IPS DF 6.9 (cell line): ENCODE results near the gene ASB6.
"Not testable (repeated sequence)": the region's sequence is repeated elsewhere in the genome, so short reads cannot be mapped to it uniquely, and the experiment has no call there.

Experiments used
- DNase-seq: peaks from one replicate; pipeline ENCODE4 v3.0.0-alpha.2; 2013; ENCODE audit warnings: low read depth, low spot score
- H3K27ac ChIP-seq: one replicate; pipeline ENCODE4 v1.5.1; 2013; ENCODE audit warnings: low read length, control low read depth
- H3K27me3 ChIP-seq: 2 replicates; pipeline ENCODE4 v1.6.1; 2013; ENCODE audit warnings: mild to moderate bottlenecking, low read length; ENCODE audit not compliant: control insufficient read depth, insufficient read depth
- H3K36me3 ChIP-seq: 2 replicates; pipeline ENCODE4 v1.6.1; 2013; ENCODE audit warnings: low read length; ENCODE audit not compliant: control insufficient read depth, insufficient read depth
- H3K4me1 ChIP-seq: 2 replicates; pipeline ENCODE4 v1.6.1; 2013; ENCODE audit warnings: low read length; ENCODE audit not compliant: control insufficient read depth, insufficient read depth
- H3K4me3 ChIP-seq: 2 replicates; pipeline ENCODE4 v1.5.1; 2013; ENCODE audit warnings: mild to moderate bottlenecking, low read length
- H3K9me3 ChIP-seq: 2 replicates; pipeline ENCODE4 v1.6.1; 2013; ENCODE audit warnings: low read length, inconsistent platforms; ENCODE audit not compliant: control insufficient read depth, insufficient read depth
- WGBS: extraction: QIAGEN DNeasy Blood & Tissue Kit; methylation state at CpG from one replicate; pipeline ENCODE4 v1.1.7; 2013; ENCODE audit warnings: mixed read lengths, missing lambda C conversion rate; ENCODE audit not compliant: insufficient read length, insufficient coverage; 5-methylcytosine and 5-hydroxymethylcytosine counted together

Gene ASB6

GRCh38 chr9:129596541-129597331, 45.2 kb downstream of the ASB6 start:
- no peaks in the 10 kb centered on the region for H3K9me3 ChIP-seq
- no peak overlapping the region for H3K27ac ChIP-seq
- peaks cover 1% of the 10 kb centered on the region; the same call in 1 of the 2 replicates for H3K27me3 ChIP-seq
- no peak for DNase-seq
- peak overlapping the region; percentile 86; the same call in 1 of the 2 replicates for H3K4me3 ChIP-seq
- no peaks in the 10 kb centered on the region; the same call in 1 of the 2 replicates for H3K36me3 ChIP-seq
- no CpG with 5 or more reads among the region's 33 CpGs for WGBS
- H3K4me1 ChIP-seq: peaks cover 8% of the 10 kb centered on the region; the same call in 1 of the 2 replicates

DNA sequence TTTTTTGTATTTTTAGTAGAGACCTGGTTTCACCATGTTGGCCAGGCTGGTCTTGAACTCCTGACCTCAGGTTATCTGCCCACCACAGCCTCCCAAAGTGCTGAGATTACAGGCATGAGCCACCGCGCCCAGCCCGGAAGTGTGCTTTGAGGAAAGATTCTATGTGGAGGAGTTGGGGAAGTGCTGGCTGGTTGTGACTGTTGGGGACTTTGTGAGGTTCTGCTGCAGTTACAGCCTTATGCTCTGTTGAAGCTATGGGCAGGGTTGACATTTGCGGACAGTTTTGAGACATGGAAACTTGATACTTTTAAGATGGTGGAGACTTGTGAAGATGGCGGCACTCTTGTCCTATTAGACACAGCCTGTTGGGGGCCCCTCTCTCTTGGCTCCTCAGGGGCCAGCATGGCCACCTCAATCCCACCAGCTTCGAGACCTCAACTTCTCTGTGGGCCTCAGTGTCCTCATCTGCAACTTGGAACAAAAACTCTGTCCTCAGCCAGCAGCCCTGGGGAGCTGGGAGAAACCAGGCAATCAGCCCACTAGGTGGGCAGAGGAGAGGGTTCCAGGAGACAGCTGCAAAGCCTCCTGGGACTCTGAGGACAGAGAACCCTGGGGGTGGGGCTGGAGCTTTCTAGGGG, 45.9 kb downstream of the ASB6 start:
- no peak overlapping the region for H3K27ac ChIP-seq
- H3K36me3 ChIP-seq: no peaks in the 10 kb centered on the region; the same call in 1 of the 2 replicates
- no CpG with 5 or more reads among the region's 6 CpGs for WGBS
- H3K9me3 ChIP-seq: no peaks in the 10 kb centered on the region
- peaks cover 8% of the 10 kb centered on the region; the same call in 1 of the 2 replicates for H3K4me1 ChIP-seq
- peak overlapping the region; percentile 86; the same call in 1 of the 2 replicates for H3K4me3 ChIP-seq
- no peak for DNase-seq
- peaks cover 1% of the 10 kb centered on the region; the same call in 1 of the 2 replicates for H3K27me3 ChIP-seq

DNA sequence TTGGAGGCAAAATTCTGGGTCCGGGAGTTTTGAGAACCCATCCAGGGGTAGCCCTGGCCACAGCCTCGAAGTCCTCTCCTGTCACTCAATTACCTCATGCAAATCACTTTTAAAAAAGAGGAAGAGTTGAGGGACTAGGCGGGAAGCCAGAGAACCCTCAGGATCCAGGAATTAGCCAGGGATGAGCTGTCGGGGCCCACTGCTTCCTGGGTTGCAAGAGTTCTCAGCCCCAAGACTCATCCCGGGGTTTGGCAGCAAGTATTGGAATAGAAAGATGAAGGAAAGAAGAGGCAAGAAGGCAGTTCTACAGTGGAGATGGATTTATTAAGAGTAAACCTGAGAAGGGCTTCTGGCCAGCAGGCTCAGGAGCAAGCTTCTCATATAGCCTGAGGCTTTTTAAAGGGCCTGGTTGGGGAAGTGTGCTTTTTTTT, 46.6 kb downstream of the ASB6 start:
- peaks cover 5% of the 10 kb centered on the region for H3K27me3 ChIP-seq
- H3K27ac ChIP-seq: no peak overlapping the region

DNA sequence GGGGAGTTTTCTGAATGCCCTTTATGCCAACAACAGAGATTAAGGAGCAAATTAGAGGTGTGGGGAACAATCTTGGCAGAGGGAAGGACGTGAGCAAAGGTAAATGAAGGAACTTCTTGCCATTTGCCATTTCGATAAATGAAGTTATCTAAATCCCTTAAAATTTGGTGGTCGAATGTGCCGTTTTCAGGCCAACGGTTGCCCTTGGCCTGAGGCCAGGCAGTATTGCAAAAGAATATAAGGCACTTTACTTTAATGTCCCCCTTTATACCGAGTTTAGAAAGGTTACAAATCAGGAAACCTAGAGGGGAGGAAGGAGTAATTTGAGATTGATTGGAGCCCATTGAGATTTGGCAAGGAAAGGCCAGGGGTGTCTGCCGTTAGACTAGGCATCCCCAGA, 47.3 kb downstream of the ASB6 start:
- DNase-seq: no peak
- no CpG with 5 or more reads among the region's 7 CpGs for WGBS
- no peaks in the 10 kb centered on the region for H3K9me3 ChIP-seq
- H3K36me3 ChIP-seq: no peaks in the 10 kb centered on the region; the same call in 1 of the 2 replicates
- no peak overlapping the region for H3K4me3 ChIP-seq
- H3K27me3 ChIP-seq: peaks cover 5% of the 10 kb centered on the region
- H3K4me1 ChIP-seq: peaks cover 8% of the 10 kb centered on the region; the same call in 1 of the 2 replicates
- no peak overlapping the region for H3K27ac ChIP-seq

More for the DNA sequence above, 46.6 kb downstream of the ASB6 start:
- Histone ChIP-seq H3K9me3 (no peaks in the 10 kb centered on the region), H3K36me3 (no peaks in the 10 kb centered on the region; the same call in 1 of the 2 replicates), H3K4me3 (no peak overlapping the region), H3K4me1 (peaks cover 8% of the 10 kb centered on the region; the same call in 1 of the 2 replicates)
- no peak for DNase-seq
- no CpG with 5 or more reads among the region's 5 CpGs for WGBS

- no CpG with 5 or more reads among the region's 10 CpGs for WGBS
- H3K36me3 ChIP-seq: not testable (repeated sequence)
Measured at GRCh38 chr9:129592790-129593189, 49.2 kb downstream of the ASB6 start.

GRCh38 chr9:129591916-129592315, 50.0 kb downstream of the ASB6 start:
- Histone ChIP-seq H3K4me1 (peaks cover 4% of the 10 kb centered on the region; the same call in 1 of the 2 replicates), H3K36me3 (no peaks in the 10 kb centered on the region), H3K27me3 (peaks cover 3% of the 10 kb centered on the region), H3K9me3 (no peaks in the 10 kb centered on the region), H3K27ac (no peak overlapping the region), H3K4me3 (no peak overlapping the region)
- no CpG with 5 or more reads among the region's 5 CpGs for WGBS
- DNase-seq: no peak

More at GRCh38 chr9:129592790-129593189, 49.2 kb downstream of the ASB6 start:
- H3K9me3 ChIP-seq, H3K4me1 ChIP-seq, H3K4me3 ChIP-seq, H3K27me3 ChIP-seq, DNase-seq, H3K27ac ChIP-seq: not testable (repeated sequence)

GRCh38 chr9:129590466-129590865, 51.5 kb downstream of the ASB6 start:
- no peak for DNase-seq
- WGBS: no CpG with 5 or more reads among the region's 6 CpGs
- H3K4me3 ChIP-seq: no peak overlapping the region
- peaks cover 1% of the 10 kb centered on the region; the same call in 1 of the 2 replicates for H3K4me1 ChIP-seq
- H3K9me3 ChIP-seq: no peaks in the 10 kb centered on the region
- H3K36me3 ChIP-seq: no peaks in the 10 kb centered on the region
- H3K27ac ChIP-seq: no peak overlapping the region
- peaks cover 3% of the 10 kb centered on the region for H3K27me3 ChIP-seq

GRCh38 chr9:129587487-129588262, 54.3 kb downstream of the ASB6 start:
- Histone ChIP-seq H3K4me1 (no peaks in the 10 kb centered on the region; the same call in 1 of the 2 replicates), H3K27me3 (peaks cover 3% of the 10 kb centered on the region), H3K36me3 (no peaks in the 10 kb centered on the region), H3K27ac (no peak overlapping the region), H3K9me3 (no peaks in the 10 kb centered on the region), H3K4me3 (no peak overlapping the region)
- DNase-seq: no peak
- no CpG with 5 or more reads among the region's 23 CpGs for WGBS

DNA sequence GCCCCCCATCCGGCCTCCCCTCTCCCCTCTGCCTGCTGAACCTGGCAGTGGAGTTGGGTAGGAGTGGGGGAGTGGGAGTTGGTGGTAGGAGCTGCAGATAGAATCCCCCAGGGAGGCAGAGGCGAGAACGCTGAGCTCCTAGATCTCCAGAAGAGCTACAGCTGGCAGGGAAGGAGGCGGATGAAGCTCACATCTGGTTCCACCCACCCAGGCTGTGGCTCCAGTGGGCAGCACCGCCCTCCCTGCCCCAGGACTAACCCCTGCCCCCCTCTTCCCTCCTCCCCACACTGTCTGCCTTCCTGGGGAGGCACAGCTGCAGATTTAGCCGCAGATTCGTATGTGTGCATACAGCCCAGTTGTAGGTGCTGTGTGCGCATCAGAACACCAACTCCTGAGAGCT, 55.3 kb downstream of the ASB6 start:
- DNase-seq: no peak
- H3K27ac ChIP-seq: no peak overlapping the region
- H3K4me3 ChIP-seq: no peak overlapping the region
- H3K4me1 ChIP-seq: no peaks in the 10 kb centered on the region; the same call in 1 of the 2 replicates
- peaks cover 3% of the 10 kb centered on the region for H3K27me3 ChIP-seq
- no peaks in the 10 kb centered on the region for H3K9me3 ChIP-seq
- no CpG with 5 or more reads among the region's 8 CpGs for WGBS
- no peaks in the 10 kb centered on the region for H3K36me3 ChIP-seq

DNA sequence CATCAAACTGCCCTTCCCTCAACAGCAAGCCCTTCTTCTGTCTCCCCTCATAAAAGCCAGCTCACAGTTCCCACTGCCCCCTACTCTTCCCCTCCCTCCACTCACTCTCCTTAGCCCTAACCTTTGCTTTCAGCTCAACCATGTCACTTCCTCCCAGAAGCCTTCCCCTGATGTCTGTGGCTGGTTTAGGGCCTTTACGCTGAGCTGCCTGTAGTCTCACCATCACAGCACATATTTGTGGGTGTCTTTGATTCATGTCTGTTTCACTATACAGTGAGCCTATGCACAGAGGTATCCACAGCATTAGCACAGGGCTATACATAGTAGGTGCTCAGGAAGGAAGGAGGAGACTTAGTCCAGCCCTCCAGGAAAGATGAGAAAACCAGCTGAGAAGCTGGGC, 55.7 kb downstream of the ASB6 start:
- WGBS: no CpG with 5 or more reads among the region's 1 CpG
- Histone ChIP-seq H3K27ac (no peak overlapping the region), H3K9me3 (no peaks in the 10 kb centered on the region), H3K4me1 (no peaks in the 10 kb centered on the region; the same call in 1 of the 2 replicates), H3K27me3 (peaks cover 3% of the 10 kb centered on the region), H3K36me3 (no peaks in the 10 kb centered on the region), H3K4me3 (no peak overlapping the region)
- no peak for DNase-seq
